ENCODE data around the gene FMN1. TPM values are rescaled to one million over a fixed set of nuclear protein-coding genes. Genes with fewer than 3 reads are reported as not detected.
A peak's percentile ranks its signal among the peaks of the same experiment; 100 is the strongest.
"Not testable (repeated sequence)": the region's sequence is repeated elsewhere in the genome, so short reads cannot be mapped to it uniquely, and the experiment has no call there.

Gene FMN1
- total RNA-seq, 4 donors from 2014 or later: 4.3 to 10.1 (median 8.8) TPM

DNA sequence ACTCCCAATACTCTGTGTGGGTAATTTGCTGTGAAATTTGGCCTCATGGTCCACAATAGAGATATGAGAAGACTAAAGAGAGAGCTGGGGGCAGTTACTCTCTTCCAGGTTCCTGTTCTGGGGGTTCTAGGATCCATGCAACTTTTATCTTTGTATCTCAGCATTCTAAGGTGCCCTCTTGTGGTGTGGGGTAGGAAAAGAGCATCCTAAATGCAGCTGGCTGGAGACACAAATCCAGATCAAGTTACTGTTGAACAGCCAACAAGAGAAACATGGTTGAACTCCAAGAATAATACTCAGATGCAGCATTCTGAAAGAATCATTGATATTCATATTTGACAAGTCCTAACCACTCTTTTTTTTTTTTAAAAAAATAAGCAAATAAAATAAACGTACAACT lies 238.5 kb downstream of the FMN1 start:
- Histone ChIP-seq H3K4me3 (no peak overlapping the region), H3K36me3 (no peaks in the 10 kb centered on the region), H3K9me3 (no peaks in the 10 kb centered on the region), H3K27me3 (no peaks in the 10 kb centered on the region), H3K27ac (peak overlapping the region in 1 of 4 donors; percentile 37), H3K4me1 (peaks cover 0 to 12% (median 3%) of the 10 kb centered on the region in 3 donors)
- no peak for TF ChIP-seq POLR2A (IDR thresholded peaks at IDR 0.05)
- TF ChIP-seq, protein P1, sequence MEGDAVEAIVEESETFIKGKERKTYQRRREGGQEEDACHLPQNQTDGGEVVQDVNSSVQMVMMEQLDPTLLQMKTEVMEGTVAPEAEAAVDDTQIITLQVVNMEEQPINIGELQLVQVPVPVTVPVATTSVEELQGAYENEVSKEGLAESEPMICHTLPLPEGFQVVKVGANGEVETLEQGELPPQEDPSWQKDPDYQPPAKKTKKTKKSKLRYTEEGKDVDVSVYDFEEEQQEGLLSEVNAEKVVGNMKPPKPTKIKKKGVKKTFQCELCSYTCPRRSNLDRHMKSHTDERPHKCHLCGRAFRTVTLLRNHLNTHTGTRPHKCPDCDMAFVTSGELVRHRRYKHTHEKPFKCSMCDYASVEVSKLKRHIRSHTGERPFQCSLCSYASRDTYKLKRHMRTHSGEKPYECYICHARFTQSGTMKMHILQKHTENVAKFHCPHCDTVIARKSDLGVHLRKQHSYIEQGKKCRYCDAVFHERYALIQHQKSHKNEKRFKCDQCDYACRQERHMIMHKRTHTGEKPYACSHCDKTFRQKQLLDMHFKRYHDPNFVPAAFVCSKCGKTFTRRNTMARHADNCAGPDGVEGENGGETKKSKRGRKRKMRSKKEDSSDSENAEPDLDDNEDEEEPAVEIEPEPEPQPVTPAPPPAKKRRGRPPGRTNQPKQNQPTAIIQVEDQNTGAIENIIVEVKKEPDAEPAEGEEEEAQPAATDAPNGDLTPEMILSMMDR (IDR thresholded peaks at IDR 0.05): peak in 5 of 6 experiments; percentile 6 to 47 (median 29)
- WGBS, 2 donors: 18 to 19% methylated on average over 1 of the region's 1 CpG
- no peak for DNase-seq
- intact Hi-C loops (cut with DNase I): no loop called here

DNA sequence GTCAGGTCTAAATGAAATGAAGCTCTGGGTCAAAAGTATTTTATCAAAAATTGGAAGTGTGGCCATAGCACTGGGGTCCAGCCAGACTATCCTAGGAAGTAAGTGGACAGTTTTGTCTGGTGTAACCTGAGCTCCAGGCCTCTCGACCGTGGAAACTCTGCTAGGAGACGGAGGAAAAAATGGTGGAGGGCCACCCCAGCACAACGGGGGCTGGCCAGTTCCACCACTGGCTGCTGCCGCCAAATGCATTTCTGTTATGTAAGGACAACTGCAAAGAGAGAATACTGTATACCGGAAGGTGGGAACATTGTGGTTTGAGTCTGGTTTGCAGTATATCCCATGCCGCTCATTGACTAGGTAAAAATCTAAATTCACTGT lies 241.0 kb downstream of the FMN1 start:
- H3K27ac ChIP-seq: peak overlapping the region in 1 of 4 donors; percentile 16
- H3K36me3 ChIP-seq: no peaks in the 10 kb centered on the region
- H3K4me3 ChIP-seq: no peak overlapping the region
- 81 to 92% methylated on average over 7 of the region's 7 CpGs for WGBS, 2 donors
- H3K4me1 ChIP-seq: peaks cover 0 to 9% (median 3%) of the 10 kb centered on the region in 3 donors
- intact Hi-C loops (cut with DNase I): no loop called here
- TF ChIP-seq, protein P1 (IDR thresholded peaks at IDR 0.05): no peak
- no peaks in the 10 kb centered on the region for H3K9me3 ChIP-seq
- DNase-seq: no peak
- H3K27me3 ChIP-seq: no peaks in the 10 kb centered on the region

DNA sequence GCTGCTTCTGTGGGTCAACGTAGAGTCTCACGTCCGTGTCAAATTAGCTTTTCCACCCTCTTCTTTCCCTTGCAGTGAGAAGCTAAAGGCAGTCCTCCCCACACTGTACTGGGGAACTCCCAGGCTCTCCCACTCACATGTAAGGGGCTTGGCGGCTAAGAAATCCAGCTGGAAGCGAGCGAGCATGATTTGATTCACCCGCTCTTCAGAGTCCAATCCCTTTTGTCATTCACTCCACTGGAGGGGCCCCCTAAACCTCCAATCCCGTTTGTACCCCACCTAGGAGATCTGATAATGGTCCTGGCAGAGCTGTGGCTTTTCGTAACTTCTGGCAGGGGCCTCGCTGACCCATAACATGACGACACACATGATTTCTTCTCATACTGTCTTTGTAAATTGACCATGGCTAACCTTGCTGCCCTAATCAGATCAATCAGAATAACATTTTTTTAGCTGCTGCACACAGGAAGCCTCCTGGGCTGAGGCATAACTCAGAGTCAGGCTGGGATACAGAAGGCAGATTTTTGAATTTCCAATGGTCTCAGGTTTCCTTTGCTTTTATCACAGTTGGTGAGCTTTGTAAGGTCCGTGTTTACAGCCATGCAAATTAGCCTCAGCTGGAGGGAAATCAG lies 241.5 kb downstream of the FMN1 start:
- no peaks in the 10 kb centered on the region for H3K9me3 ChIP-seq
- no peak overlapping the region for H3K4me3 ChIP-seq
- H3K27me3 ChIP-seq: no peaks in the 10 kb centered on the region
- no peak for TF ChIP-seq POLR2A (IDR thresholded peaks at IDR 0.05)
- TF ChIP-seq, protein P1 (IDR thresholded peaks at IDR 0.05): no peak
- H3K36me3 ChIP-seq: no peaks in the 10 kb centered on the region
- WGBS, 2 donors: 73 to 77% methylated on average over 11 to 12 of the region's 12 CpGs
- H3K4me1 ChIP-seq: peaks cover 0 to 9% (median 3%) of the 10 kb centered on the region in 3 donors
- H3K27ac ChIP-seq: no peak overlapping the region
- DNase-seq: no peak
- intact Hi-C loops (cut with DNase I): no loop called here

DNA sequence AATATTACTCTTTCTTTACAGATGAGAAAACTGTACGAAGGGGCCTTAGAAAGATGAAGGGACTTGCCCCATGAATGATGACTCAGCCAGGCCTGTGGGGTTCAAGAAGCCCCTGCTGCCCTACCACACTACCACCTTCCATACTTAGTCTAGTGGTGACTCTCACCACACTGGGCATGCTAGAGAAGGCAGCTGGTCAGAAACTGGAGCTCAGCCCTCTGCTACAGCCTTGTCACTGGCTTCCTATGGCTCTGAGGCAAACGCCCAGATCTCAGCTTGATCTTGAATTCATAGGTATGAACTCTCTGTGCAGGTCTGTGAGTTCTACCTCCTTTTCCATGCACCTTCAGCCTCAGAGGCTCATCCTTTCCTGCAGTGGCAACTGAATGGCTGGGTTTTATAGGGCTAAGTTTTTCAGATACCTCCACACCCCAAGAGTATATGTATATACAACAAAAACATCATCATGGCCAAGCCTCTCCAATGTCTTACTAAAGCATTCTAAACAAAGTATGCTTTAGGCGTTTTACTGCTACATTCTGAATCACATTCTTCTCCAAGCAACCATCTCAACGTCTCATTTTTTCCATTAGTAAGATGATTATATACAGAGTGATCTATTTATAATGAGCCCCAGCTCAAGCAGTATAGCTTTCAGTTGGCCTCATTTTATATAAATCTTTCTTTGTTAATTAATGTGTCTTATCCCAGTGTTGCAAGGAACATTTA lies 242.6 kb downstream of the FMN1 start:
- Histone ChIP-seq H3K4me1 (peaks cover 0 to 8% (median 3%) of the 10 kb centered on the region in 3 donors), H3K27ac (no peak overlapping the region), H3K36me3 (no peaks in the 10 kb centered on the region), H3K4me3 (no peak overlapping the region), H3K9me3 (no peaks in the 10 kb centered on the region), H3K27me3 (no peaks in the 10 kb centered on the region)
- WGBS, 2 donors: 40 to 54% methylated on average over 4 of the region's 4 CpGs
- TF ChIP-seq POLR2A (IDR thresholded peaks at IDR 0.05): no peak
- TF ChIP-seq, protein P1 (IDR thresholded peaks at IDR 0.05): no peak
- no peak for DNase-seq
- intact Hi-C loops (cut with DNase I): no loop called here

DNA sequence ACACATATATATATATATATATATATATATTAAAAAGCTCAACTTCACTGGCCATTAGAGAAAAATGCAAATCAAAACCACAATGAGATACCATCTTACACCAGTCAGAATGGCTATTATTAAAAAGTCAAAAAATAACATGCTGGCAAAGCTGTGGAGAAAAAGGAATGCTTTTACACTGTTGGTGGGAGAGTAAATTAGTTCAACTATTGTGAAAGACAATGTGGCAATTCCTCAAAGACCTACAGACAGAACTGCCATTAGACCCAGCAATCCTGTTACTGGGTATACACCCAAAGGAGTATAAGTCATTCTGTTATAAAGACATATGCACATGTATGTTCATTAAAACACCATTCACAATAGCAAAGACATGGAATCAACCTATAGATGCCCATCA lies 244.5 kb downstream of the FMN1 start:
- H3K4me1 ChIP-seq; H3K9me3 ChIP-seq; H3K4me3 ChIP-seq; DNase-seq; H3K27ac ChIP-seq; intact Hi-C loops (cut with DNase I); H3K27me3 ChIP-seq; H3K36me3 ChIP-seq: not testable (repeated sequence)

All from esophagus squamous epithelium (tissue), 5 donors.